LHCN-M2 (cell line): ENCODE results near the gene DDX31. TPM values are rescaled to one million over a fixed set of nuclear protein-coding genes. Genes with fewer than 3 reads are reported as not detected.

Source experiments
- DNase-seq: peaks from one replicate; pipeline ENCODE4 v3.0.0-alpha.2; 2012; ENCODE audit warnings: low read depth
- total RNA-seq: library from RNA; depleted of rRNA; stranded (reverse); fragments of >200 nt; gene quantifications from 2 replicates; pipeline ENCODE4 v1.2.3, GENCODE V29; 2014

The DDX31 gene
- total RNA-seq, 1 experiment from 2014 or later, result 21.0 TPM

GRCh38 chr9:132596200-132596599 lies 73.6 kb downstream of the DDX31 start:
- DNase-seq, result no peak

DNA sequence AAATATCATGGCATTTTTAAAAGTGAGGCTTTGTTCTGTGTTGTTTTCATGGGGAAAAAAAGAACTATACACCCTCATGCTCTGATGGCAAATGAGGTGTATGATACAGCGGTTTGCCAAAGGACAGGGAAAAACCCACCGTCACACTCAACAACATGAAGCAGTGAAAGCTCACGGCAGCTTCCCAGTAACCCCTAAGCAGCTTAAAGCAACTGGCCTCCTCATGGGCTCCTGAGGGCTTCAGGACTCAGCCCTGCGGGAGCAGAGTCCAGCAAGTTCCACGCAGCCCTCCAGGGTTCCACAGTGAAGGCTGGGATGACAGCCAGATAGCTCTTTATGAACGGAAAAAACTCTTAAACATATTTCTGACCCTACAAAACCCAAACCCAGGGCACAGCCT lies 74.5 kb downstream of the DDX31 start:
- DNase-seq, result no peak

GRCh38 chr9:132594412-132594811 lies 75.4 kb downstream of the DDX31 start:
- DNase-seq, result no peak

GRCh38 chr9:132592451-132592850 lies 77.3 kb downstream of the DDX31 start:
- DNase-seq, result no peak

GRCh38 chr9:132591751-132592314 lies 78.0 kb downstream of the DDX31 start:
- no peak for DNase-seq

DNA sequence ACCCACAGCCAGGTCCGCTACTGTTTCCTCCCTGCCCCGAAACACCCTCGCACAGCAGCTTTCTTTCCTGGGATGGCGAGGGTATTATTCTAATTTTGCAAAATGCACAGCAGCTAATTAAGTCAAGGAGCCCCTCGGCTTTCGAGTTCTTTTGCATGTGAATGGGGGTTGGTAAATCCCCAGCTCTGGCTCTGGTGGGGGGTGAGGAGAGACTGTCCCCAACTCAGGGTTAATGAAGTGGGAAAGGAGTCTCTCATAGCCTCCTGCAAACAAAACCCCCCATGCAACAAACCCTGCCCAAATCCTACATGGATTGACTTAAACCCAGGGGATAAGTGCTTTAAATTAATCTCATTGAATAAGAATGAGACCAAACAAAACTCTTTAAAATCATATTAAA lies 78.5 kb downstream of the DDX31 start:
- no peak for DNase-seq

GRCh38 chr9:132590318-132591182 lies 79.2 kb downstream of the DDX31 start:
- DNase-seq, result no peak

DNA sequence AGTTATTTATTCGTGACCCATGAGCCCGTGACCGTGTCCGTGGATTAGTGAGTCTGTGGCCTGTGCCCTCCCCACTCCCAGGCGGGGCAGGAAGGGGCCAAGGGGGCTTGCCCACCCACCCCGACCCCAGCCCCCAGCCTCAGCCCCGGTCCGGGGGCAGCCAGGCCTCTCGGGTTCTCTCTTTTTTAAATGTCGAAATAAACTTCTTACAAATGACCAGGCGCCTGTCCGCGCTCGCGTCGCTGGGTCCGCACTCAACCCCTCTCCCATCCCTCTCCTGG lies 79.8 kb downstream of the DDX31 start:
- DNase-seq, result no peak

- no peak for DNase-seq
These were observed 80.4 kb downstream of the DDX31 start for GRCh38 chr9:132589148-132590036.

DNA sequence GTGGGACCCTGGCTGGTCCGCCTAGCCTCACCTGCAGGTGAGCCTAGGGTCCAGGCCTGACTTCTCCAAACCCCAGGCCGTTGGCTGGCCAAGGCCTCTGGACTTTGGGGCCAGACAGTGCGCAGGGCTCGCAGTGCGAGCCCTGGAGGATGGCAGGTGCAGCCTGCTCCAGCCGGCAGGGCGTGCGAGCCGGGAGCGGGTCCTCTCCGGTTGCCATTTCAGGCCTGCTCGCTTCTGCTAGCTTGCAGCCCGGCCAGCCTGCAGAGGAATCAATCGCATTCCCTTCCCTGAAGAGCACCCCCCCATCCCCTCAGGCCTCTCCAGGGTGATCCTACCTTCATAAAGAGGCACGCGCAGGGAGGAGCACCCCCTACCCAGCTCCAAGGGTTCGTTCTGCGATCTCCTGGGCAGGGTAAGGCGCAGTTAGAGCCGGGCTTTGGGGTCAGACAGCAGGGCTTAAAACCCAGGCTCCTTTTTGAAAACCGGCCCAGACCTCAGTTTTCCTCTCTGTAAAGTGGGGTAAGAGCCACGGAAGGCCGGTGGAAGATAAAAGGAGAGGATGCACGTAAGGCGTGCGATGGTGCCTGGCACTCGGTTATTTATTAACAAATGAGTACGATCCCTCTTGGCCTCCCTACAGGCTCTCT lies 81.2 kb downstream of the DDX31 start:
- no peak for DNase-seq

DNA sequence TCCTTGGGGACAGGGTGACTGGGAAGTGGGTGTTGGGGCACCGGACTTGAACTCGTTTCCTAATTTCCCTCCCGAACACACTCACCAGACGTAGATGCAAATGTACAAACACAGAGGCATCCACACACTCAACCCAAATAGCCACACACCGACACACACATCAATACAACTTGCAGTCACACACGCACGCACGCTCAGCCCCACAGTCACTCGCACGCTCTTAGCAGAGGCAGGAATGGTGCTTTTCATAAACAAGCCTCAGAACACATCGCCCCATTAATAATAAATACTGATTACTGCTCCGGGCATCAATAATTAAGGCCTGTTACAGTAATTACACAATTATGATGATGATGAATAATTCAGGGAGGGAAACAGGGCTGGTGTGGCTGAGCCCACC lies 81.7 kb downstream of the DDX31 start:
- DNase-seq, result no peak

DNA sequence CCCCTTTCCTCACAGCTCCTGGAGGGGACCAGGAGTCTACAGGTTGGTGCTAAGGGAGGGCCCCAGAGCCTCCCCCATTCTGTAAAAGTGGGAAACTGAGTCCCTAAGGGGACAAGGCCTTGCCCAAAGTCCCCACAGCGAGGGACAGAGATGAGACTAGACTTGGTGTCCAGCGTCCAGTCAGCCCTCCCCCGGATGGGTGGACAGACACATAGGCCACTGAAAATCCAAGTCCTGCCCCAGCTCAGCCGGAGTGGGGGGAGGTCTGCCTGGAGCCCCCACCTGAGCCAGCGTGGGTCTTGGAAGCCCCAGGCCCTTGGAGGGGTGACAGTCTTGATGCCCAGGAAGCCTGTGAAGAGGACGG lies 82.2 kb downstream of the DDX31 start:
- DNase-seq, result no peak

GRCh38 chr9:132586830-132587591 lies 82.8 kb downstream of the DDX31 start:
- no peak for DNase-seq

DNA sequence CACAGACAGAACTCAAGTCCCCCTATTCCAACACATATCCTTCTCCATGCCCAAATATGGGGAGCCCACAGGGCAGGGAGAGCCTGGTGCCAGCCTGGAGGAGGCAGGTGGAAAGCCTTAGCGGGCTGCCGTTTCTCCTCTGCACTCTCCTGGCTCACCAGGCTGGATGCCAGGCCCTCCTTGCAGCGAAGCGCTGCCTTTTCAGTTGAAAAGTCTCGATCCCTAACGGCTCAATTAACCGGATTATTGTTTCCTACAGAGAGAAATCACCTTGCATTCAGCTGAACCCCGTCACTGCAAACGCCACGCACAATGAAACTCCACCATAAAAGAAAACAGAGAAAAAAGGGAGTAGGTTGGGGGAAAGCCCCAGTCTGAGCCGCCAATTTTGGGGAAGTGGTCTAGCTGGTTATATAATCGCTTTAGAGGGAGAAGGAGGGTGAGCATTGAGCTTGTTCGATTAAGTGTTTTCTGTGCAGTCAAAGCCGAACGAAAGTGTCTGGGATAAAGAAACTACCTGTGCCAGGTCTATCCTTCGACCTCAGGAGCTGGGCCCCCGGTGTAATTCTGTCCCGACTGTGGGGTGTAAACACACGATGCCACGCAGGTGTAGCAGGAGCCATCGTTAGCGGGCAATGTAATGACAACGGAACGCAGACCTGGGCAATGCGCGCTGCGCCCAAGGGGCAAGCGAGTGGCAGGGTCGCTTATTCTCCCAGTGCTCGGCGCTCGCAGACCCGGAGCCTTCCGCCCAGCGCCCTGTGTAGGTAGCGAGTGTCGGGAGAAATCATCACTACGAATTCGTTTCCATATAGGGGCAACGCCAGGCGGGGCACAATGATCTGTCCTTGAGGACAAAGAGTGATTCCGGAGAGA lies 83.6 kb downstream of the DDX31 start:
- no peak for DNase-seq

GRCh38 chr9:132584601-132585560 lies 84.9 kb downstream of the DDX31 start:
- DNase-seq, result peak; percentile 30

- no peak for DNase-seq
These were observed 86.0 kb downstream of the DDX31 start for GRCh38 chr9:132583584-132584304.

DNA sequence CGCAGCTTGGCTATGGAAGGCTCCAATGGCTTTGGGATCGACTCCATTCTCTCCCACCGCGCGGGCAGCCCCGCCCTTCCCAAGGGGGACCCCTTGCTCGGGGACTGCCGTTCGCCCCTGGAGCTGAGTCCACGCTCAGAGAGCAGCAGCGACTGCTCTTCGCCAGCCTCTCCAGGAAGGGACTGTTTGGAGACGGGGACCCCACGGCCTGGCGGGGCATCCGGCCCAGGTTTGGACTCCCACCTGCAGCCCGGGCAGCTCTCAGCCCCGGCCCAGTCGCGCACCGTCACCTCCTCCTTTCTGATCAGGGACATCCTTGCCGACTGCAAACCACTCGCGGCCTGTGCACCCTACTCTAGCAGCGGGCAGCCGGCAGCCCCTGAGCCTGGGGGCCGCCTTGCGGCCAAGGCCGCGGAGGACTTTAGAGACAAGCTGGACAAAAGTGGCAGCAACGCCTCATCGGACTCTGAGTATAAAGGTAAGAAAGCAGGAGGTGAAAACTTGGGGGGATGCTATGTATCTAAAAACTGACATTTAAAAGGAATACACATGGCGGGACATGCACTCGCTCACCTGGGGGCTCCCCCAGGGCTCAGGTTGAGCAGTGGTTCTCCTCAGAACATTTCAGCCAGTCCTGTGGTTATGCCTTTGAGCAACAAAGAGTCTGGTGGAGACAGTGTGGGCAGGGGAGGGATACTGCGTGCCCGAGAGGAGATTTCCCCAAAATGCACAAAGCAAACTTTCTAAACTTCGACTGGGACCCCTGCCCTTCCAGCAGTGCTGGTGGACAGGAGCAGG lies 86.8 kb downstream of the DDX31 start:
- no peak for DNase-seq
